T-helper 1 cell treated with Interleukin-12 subunit alpha and Interleukin-12 subunit beta and Interleukin-4 antibody, amounts not matched to agents 30 μg/mL and 1 μg/mL, for 36 hours (primary cell): ENCODE results near the gene CYP17A1.
"Not testable (repeated sequence)": the region's sequence is repeated elsewhere in the genome, so short reads cannot be mapped to it uniquely, and the experiment has no call there.

Experiments used
- H3K27ac Mint-ChIP-seq: one replicate; pipeline ENCODE4 v1.8.0; 2021; ENCODE audit warnings: mild to moderate bottlenecking, mixed read lengths
- H3K27me3 Mint-ChIP-seq: one replicate; pipeline ENCODE4 v1.8.0; 2021; ENCODE audit warnings: low read depth, mixed read lengths
- H3K36me3 Mint-ChIP-seq: one replicate; pipeline ENCODE4 v1.8.0; 2021; ENCODE audit warnings: low read depth, mixed read lengths
- H3K4me1 Mint-ChIP-seq: one replicate; pipeline ENCODE4 v1.8.0; 2021; ENCODE audit warnings: low read depth, mixed read lengths
- H3K4me3 Mint-ChIP-seq: one replicate; pipeline ENCODE4 v1.8.0; 2021; ENCODE audit warnings: mild to moderate bottlenecking, moderate library complexity, mixed read lengths
- H3K9me3 Mint-ChIP-seq: one replicate; pipeline ENCODE4 v1.8.0; 2021; ENCODE audit warnings: mixed read lengths

CYP17A1 gene

GRCh38 chr10:102822222-102822621 lies 15.0 kb downstream of the CYP17A1 start:
- Mint-ChIP-seq H3K4me3 (no peak overlapping the region), H3K4me1 (no peaks in the 10 kb centered on the region), H3K27me3 (no peaks in the 10 kb centered on the region), H3K27ac (no peak overlapping the region), H3K9me3 (no peaks in the 10 kb centered on the region), H3K36me3 (no peaks in the 10 kb centered on the region)

GRCh38 chr10:102820008-102820407 lies 17.2 kb downstream of the CYP17A1 start:
- not testable (repeated sequence) for H3K36me3 Mint-ChIP-seq, H3K9me3 Mint-ChIP-seq, H3K4me3 Mint-ChIP-seq, H3K27me3 Mint-ChIP-seq, H3K27ac Mint-ChIP-seq, H3K4me1 Mint-ChIP-seq

GRCh38 chr10:102819054-102819453 lies 18.2 kb downstream of the CYP17A1 start:
- Mint-ChIP-seq H3K27ac (no peak overlapping the region), H3K9me3 (no peaks in the 10 kb centered on the region), H3K36me3 (peaks cover 5% of the 10 kb centered on the region), H3K4me1 (peaks cover 5% of the 10 kb centered on the region), H3K4me3 (no peak overlapping the region), H3K27me3 (no peaks in the 10 kb centered on the region)

- H3K4me1 Mint-ChIP-seq = peaks cover 15% of the 10 kb centered on the region
- no peaks in the 10 kb centered on the region for H3K9me3 Mint-ChIP-seq
- no peak overlapping the region for H3K27ac Mint-ChIP-seq
- H3K36me3 Mint-ChIP-seq = peaks cover 17% of the 10 kb centered on the region
- H3K4me3 Mint-ChIP-seq = no peak overlapping the region
- no peaks in the 10 kb centered on the region for H3K27me3 Mint-ChIP-seq
Measured at GRCh38 chr10:102817175-102817574, 20.0 kb downstream of the CYP17A1 start.

- Mint-ChIP-seq H3K36me3 (peaks cover 24% of the 10 kb centered on the region), H3K27me3 (no peaks in the 10 kb centered on the region), H3K4me3 (no peak overlapping the region), H3K9me3 (no peaks in the 10 kb centered on the region), H3K27ac (no peak overlapping the region), H3K4me1 (peaks cover 19% of the 10 kb centered on the region)
Measured at GRCh38 chr10:102815790-102816549, 21.2 kb downstream of the CYP17A1 start.

- peaks cover 26% of the 10 kb centered on the region for H3K36me3 Mint-ChIP-seq
- H3K27me3 Mint-ChIP-seq = no peaks in the 10 kb centered on the region
- H3K4me1 Mint-ChIP-seq = peaks cover 19% of the 10 kb centered on the region
- no peak overlapping the region for H3K4me3 Mint-ChIP-seq
- H3K9me3 Mint-ChIP-seq = no peaks in the 10 kb centered on the region
- H3K27ac Mint-ChIP-seq = no peak overlapping the region
Measured at GRCh38 chr10:102814873-102815661, 22.1 kb downstream of the CYP17A1 start.

GRCh38 chr10:102814453-102814871 lies 22.8 kb downstream of the CYP17A1 start:
- Mint-ChIP-seq H3K9me3 (no peaks in the 10 kb centered on the region), H3K4me1 (peaks cover 19% of the 10 kb centered on the region), H3K4me3 (no peak overlapping the region), H3K36me3 (peaks cover 28% of the 10 kb centered on the region), H3K27ac (no peak overlapping the region), H3K27me3 (no peaks in the 10 kb centered on the region)

- peak overlapping the region; percentile 49 for H3K27ac Mint-ChIP-seq
- no peaks in the 10 kb centered on the region for H3K27me3 Mint-ChIP-seq
- H3K4me3 Mint-ChIP-seq = no peak overlapping the region
- H3K36me3 Mint-ChIP-seq = peaks cover 28% of the 10 kb centered on the region
- H3K9me3 Mint-ChIP-seq = no peaks in the 10 kb centered on the region
- peaks cover 19% of the 10 kb centered on the region for H3K4me1 Mint-ChIP-seq
Measured at GRCh38 chr10:102813734-102814452, 23.3 kb downstream of the CYP17A1 start.

- H3K4me1 Mint-ChIP-seq = peaks cover 23% of the 10 kb centered on the region
- peaks cover 28% of the 10 kb centered on the region for H3K36me3 Mint-ChIP-seq
- no peaks in the 10 kb centered on the region for H3K27me3 Mint-ChIP-seq
- H3K27ac Mint-ChIP-seq = peak overlapping the region; percentile 49
- no peak overlapping the region for H3K4me3 Mint-ChIP-seq
- no peaks in the 10 kb centered on the region for H3K9me3 Mint-ChIP-seq
Measured at GRCh38 chr10:102813017-102813541, 24.1 kb downstream of the CYP17A1 start.

- Mint-ChIP-seq H3K9me3 (no peaks in the 10 kb centered on the region), H3K4me3 (peak overlapping the region; percentile 51), H3K27ac (peak overlapping the region; percentile 77), H3K4me1 (peaks cover 23% of the 10 kb centered on the region), H3K36me3 (peaks cover 28% of the 10 kb centered on the region), H3K27me3 (no peaks in the 10 kb centered on the region)
Measured at GRCh38 chr10:102812231-102812876, 24.9 kb downstream of the CYP17A1 start.

- H3K36me3 Mint-ChIP-seq = peaks cover 31% of the 10 kb centered on the region
- H3K27ac Mint-ChIP-seq = no peak overlapping the region
- H3K27me3 Mint-ChIP-seq = no peaks in the 10 kb centered on the region
- H3K4me3 Mint-ChIP-seq = no peak overlapping the region
- H3K4me1 Mint-ChIP-seq = peaks cover 23% of the 10 kb centered on the region
- H3K9me3 Mint-ChIP-seq = no peaks in the 10 kb centered on the region
Measured at GRCh38 chr10:102811346-102811745, 25.9 kb downstream of the CYP17A1 start.

GRCh38 chr10:102808380-102808779 lies 28.8 kb downstream of the CYP17A1 start:
- H3K36me3 Mint-ChIP-seq = peaks cover 30% of the 10 kb centered on the region
- peaks cover 5% of the 10 kb centered on the region for H3K9me3 Mint-ChIP-seq
- no peak overlapping the region for H3K4me3 Mint-ChIP-seq
- no peak overlapping the region for H3K27ac Mint-ChIP-seq
- peaks cover 23% of the 10 kb centered on the region for H3K4me1 Mint-ChIP-seq
- no peaks in the 10 kb centered on the region for H3K27me3 Mint-ChIP-seq

- Mint-ChIP-seq H3K36me3 (peaks cover 24% of the 10 kb centered on the region), H3K4me3 (no peak overlapping the region), H3K27me3 (no peaks in the 10 kb centered on the region), H3K9me3 (peaks cover 5% of the 10 kb centered on the region), H3K4me1 (peaks cover 24% of the 10 kb centered on the region), H3K27ac (peak overlapping the region; percentile 55)
Measured at GRCh38 chr10:102804382-102805055, 32.7 kb downstream of the CYP17A1 start.
